WTC11 (cell line): ENCODE data around the gene PRIM2. TPM values are rescaled to one million over a fixed set of nuclear protein-coding genes. Genes with fewer than 3 reads are reported as not detected.
"Not testable (repeated sequence)": the region's sequence is repeated elsewhere in the genome, so short reads cannot be mapped to it uniquely, and the experiment has no call there.

ENCODE experiments used
- ATAC-seq: fragments of 200-7000 bp; cut with Tn5 transposase; 2 replicates; pipeline ENCODE4 v1.10.0; 2021; ENCODE audit warnings: mild to moderate bottlenecking, moderate library complexity
- CTCF ChIA-PET: fragments of 300-600 bp; sonication (Branson Sonifier 250); formaldehyde crosslinking; loops from one replicate; lab custom pipeline; 2021; ENCODE audit warnings: antibody characterized with exemption; lab: Charles Lee
- POLR2A ChIA-PET: fragments of 350-600 bp; sonication (Branson Sonifier 250); formaldehyde crosslinking; loops from one replicate; lab custom pipeline; 2021; ENCODE audit warnings: antibody characterized with exemption; lab: Charles Lee
- DNase-seq: peaks from one replicate; pipeline ENCODE4 v3.0.0; 2021; ENCODE audit warnings: low spot score
- H3K27ac Mint-ChIP-seq: 2 replicates; pipeline ENCODE4 v1.8.0; 2021; ENCODE audit warnings: mixed read lengths
- H3K27me3 Mint-ChIP-seq: 2 replicates; pipeline ENCODE4 v1.8.0; 2021; ENCODE audit warnings: low read depth, mild to moderate bottlenecking, moderate library complexity, mixed read lengths
- H3K36me3 Mint-ChIP-seq: 2 replicates; pipeline ENCODE4 v1.8.0; 2021; ENCODE audit warnings: mixed read lengths
- H3K4me1 Mint-ChIP-seq: 2 replicates; pipeline ENCODE4 v1.8.0; 2022; ENCODE audit warnings: mixed read lengths
- H3K4me3 Mint-ChIP-seq: 2 replicates; pipeline ENCODE4 v1.8.0; 2021; ENCODE audit warnings: mild to moderate bottlenecking, moderate library complexity, mixed read lengths
- H3K9me3 Mint-ChIP-seq: 2 replicates; pipeline ENCODE4 v1.8.0; 2021; ENCODE audit warnings: mixed read lengths
- ELF4 ChIP-seq: sonication (generic); formaldehyde crosslinking; IDR thresholded peaks from 2 replicates; pipeline ENCODE4 v1.8.1; 2022; ENCODE audit warnings: low read depth, mild to moderate bottlenecking, moderate library complexity, missing genetic modification reagents
- ETV6 ChIP-seq: sonication (generic); formaldehyde crosslinking; IDR thresholded peaks from 2 replicates; pipeline ENCODE4 v1.8.1; 2022; ENCODE audit warnings: mild to moderate bottlenecking, missing genetic modification reagents
- IRF2 ChIP-seq: sonication (generic); formaldehyde crosslinking; IDR thresholded peaks from 2 replicates; pipeline ENCODE4 v1.8.0; 2022; ENCODE audit warnings: low read depth, missing genetic modification reagents, borderline replicate concordance
- KAT7 ChIP-seq: sonication (generic); formaldehyde crosslinking; IDR thresholded peaks from 2 replicates; pipeline ENCODE4 v1.8.1; 2023; ENCODE audit warnings: missing genetic modification reagents, mild to moderate bottlenecking, borderline replicate concordance
- NFYB ChIP-seq: sonication (generic); formaldehyde crosslinking; conservative IDR thresholded peaks from 2 replicates; pipeline ENCODE4 v1.8.0; 2022; ENCODE audit warnings: low read depth, missing genetic modification reagents
- TCF7 ChIP-seq: sonication (generic); formaldehyde crosslinking; IDR thresholded peaks from 2 replicates; pipeline ENCODE4 v1.8.0; 2022; ENCODE audit warnings: mild to moderate bottlenecking, low read depth, missing genetic modification reagents, moderate library complexity
- TEAD1 ChIP-seq: sonication (generic); formaldehyde crosslinking; IDR thresholded peaks from 2 replicates; pipeline ENCODE4 v1.8.0; 2022; ENCODE audit warnings: mild to moderate bottlenecking, missing genetic modification reagents
- TP53 ChIP-seq: sonication (generic); formaldehyde crosslinking; IDR thresholded peaks from 2 replicates; pipeline ENCODE4 v1.8.1; 2023; ENCODE audit warnings: mild to moderate bottlenecking, missing genetic modification reagents
- ZBTB21 ChIP-seq: sonication (generic); formaldehyde crosslinking; IDR thresholded peaks from 2 replicates; pipeline ENCODE4 v1.8.1; 2023; ENCODE audit warnings: mild to moderate bottlenecking, missing genetic modification reagents, borderline replicate concordance
- ZBTB43 ChIP-seq: sonication (generic); formaldehyde crosslinking; IDR thresholded peaks from 2 replicates; pipeline ENCODE4 v1.8.1; 2023; ENCODE audit warnings: mild to moderate bottlenecking, missing genetic modification reagents
- ZNF232 ChIP-seq: sonication (generic); formaldehyde crosslinking; IDR thresholded peaks from 2 replicates; pipeline ENCODE4 v1.8.0; 2022; ENCODE audit warnings: mild to moderate bottlenecking, missing genetic modification reagents
- ZNF317 ChIP-seq: sonication (generic); formaldehyde crosslinking; IDR thresholded peaks from 2 replicates; pipeline ENCODE4 v1.8.1; 2023; ENCODE audit warnings: low read depth, mild to moderate bottlenecking, moderate library complexity, missing genetic modification reagents, borderline replicate concordance
- total RNA-seq: library from RNA; stranded (reverse); gene quantifications from 3 replicates; pipeline ENCODE4 v1.2.3, GENCODE V29; 2021
- TF ChIP-seq, protein P1 (sequence below): fragments of 250-450 bp; sonication (Bioruptor Pico); IDR thresholded peaks from 2 replicates; pipeline ENCODE4 v1.9.0; 2021; ENCODE audit warnings: mild to moderate bottlenecking
- TF ChIP-seq, protein P2 (sequence below): sonication (generic); formaldehyde crosslinking; IDR thresholded peaks from 2 replicates; pipeline ENCODE4 v1.8.1; 2023; ENCODE audit warnings: mild to moderate bottlenecking, missing genetic modification reagents
- TF ChIP-seq, protein P3 (sequence below): sonication (generic); formaldehyde crosslinking; IDR thresholded peaks from 2 replicates; pipeline ENCODE4 v1.8.0; 2023; ENCODE audit warnings: missing genetic modification reagents
- TF ChIP-seq, protein P4 (sequence below): fragments of 250-450 bp; sonication (Bioruptor Pico); IDR thresholded peaks from 2 replicates; pipeline ENCODE4 v1.8.0; 2021; ENCODE audit warnings: mild to moderate bottlenecking

Gene PRIM2
- total RNA-seq, 1 experiment from 2014 or later, result 42.2 TPM

DNA sequence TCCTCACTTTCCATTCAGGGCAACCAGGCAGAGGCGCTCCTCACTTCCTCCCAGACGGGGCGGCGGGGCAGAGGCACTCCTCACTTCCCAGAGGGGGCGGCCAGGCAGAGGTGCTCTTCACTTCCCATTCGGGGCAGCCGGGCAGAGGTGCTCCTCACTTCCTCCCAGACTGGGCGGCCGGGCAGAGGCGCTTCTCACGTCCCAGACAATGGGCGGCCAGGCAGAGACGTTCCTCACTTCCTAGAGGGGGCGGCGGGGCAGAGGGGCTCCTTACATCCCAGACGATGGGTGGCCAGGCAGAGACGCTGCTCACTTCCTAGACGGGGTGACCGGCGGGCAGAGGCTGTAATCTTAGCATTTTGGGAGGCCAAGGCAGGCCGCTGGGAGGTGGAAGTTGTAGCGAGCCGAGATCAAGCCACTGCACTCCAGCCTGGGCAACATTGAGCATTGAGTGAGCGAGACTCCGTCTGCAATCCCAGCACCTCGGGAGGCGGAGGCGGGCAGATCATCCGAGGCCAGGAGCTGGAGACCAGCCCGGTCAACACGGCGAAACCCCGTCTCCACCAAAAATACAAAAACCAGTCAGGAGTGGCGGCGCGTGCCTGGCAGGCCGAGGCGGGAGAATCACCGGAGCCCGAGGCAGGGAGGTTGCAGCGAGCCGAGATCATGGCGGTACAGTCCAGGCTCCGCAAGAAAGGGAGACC, 6.0 kb upstream of the PRIM2 start:
- H3K9me3 Mint-ChIP-seq, H3K4me1 Mint-ChIP-seq, H3K27ac Mint-ChIP-seq, ATAC-seq, DNase-seq, H3K4me3 Mint-ChIP-seq, CTCF ChIA-PET, POLR2A ChIA-PET, H3K27me3 Mint-ChIP-seq: not testable (repeated sequence)
- peaks cover 14% of the 10 kb centered on the region for H3K36me3 Mint-ChIP-seq

DNA sequence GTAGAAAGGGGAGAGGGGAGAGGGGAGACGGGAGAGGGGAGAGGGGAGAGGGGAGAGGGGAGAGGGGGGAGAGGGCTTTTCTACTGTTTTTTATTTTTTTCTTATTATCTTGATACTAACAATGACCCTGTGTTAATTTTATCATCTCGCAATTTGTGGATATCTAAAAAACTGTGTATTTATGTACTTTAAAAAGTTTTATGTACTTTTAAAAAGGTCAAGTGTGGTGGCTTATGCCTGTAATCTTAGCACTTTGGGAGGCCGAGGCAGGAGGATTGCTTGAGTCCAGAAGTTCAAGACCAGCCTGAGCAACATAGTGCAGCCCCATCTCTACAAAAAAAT, 5.5 kb upstream of the PRIM2 start:
- Mint-ChIP-seq H3K9me3 (peaks cover 9% of the 10 kb centered on the region; the same call in 1 of the 2 replicates), H3K4me1 (no peaks in the 10 kb centered on the region), H3K36me3 (peaks cover 14% of the 10 kb centered on the region), H3K27me3 (no peaks in the 10 kb centered on the region), H3K4me3 (no peak overlapping the region), H3K27ac (no peak overlapping the region)
- ChIA-PET POLR2A (no interaction called here), CTCF (no interaction called here)
- TF ChIP-seq ZNF232 (CRISPR knock-in tag), result no peak
- DNase-seq, result no peak
- ATAC-seq, result no peak

- Mint-ChIP-seq H3K9me3 (peaks cover 9% of the 10 kb centered on the region; the same call in 1 of the 2 replicates), H3K27me3 (no peaks in the 10 kb centered on the region), H3K27ac (no peak overlapping the region), H3K36me3 (peaks cover 16% of the 10 kb centered on the region), H3K4me3 (no peak overlapping the region), H3K4me1 (peaks cover 2% of the 10 kb centered on the region)
- no peak for TF ChIP-seq TP53 (CRISPR knock-in tag)
- TF ChIP-seq, protein P1, sequence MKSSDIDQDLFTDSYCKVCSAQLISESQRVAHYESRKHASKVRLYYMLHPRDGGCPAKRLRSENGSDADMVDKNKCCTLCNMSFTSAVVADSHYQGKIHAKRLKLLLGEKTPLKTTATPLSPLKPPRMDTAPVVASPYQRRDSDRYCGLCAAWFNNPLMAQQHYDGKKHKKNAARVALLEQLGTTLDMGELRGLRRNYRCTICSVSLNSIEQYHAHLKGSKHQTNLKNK (CRISPR knock-in tag), result no peak
- TF ChIP-seq, protein P2, sequence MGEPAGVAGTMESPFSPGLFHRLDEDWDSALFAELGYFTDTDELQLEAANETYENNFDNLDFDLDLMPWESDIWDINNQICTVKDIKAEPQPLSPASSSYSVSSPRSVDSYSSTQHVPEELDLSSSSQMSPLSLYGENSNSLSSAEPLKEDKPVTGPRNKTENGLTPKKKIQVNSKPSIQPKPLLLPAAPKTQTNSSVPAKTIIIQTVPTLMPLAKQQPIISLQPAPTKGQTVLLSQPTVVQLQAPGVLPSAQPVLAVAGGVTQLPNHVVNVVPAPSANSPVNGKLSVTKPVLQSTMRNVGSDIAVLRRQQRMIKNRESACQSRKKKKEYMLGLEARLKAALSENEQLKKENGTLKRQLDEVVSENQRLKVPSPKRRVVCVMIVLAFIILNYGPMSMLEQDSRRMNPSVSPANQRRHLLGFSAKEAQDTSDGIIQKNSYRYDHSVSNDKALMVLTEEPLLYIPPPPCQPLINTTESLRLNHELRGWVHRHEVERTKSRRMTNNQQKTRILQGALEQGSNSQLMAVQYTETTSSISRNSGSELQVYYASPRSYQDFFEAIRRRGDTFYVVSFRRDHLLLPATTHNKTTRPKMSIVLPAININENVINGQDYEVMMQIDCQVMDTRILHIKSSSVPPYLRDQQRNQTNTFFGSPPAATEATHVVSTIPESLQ (CRISPR knock-in tag), result no peak
- no peak for TF ChIP-seq ZBTB43 (CRISPR knock-in tag)
- TF ChIP-seq, protein P3, sequence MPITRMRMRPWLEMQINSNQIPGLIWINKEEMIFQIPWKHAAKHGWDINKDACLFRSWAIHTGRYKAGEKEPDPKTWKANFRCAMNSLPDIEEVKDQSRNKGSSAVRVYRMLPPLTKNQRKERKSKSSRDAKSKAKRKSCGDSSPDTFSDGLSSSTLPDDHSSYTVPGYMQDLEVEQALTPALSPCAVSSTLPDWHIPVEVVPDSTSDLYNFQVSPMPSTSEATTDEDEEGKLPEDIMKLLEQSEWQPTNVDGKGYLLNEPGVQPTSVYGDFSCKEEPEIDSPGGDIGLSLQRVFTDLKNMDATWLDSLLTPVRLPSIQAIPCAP (CRISPR knock-in tag), result no peak
- no peak for TF ChIP-seq ETV6 (CRISPR knock-in tag)
- no peak for TF ChIP-seq NFYB (CRISPR knock-in tag)
- no peak for TF ChIP-seq ELF4
- TF ChIP-seq TCF7 (CRISPR knock-in tag), result no peak
- no peak for TF ChIP-seq ZNF232 (CRISPR knock-in tag)
- TF ChIP-seq IRF2, result no peak
- no peak for TF ChIP-seq TEAD1 (CRISPR knock-in tag)
- TF ChIP-seq ZNF317, result no peak
- no peak for TF ChIP-seq ZBTB21 (CRISPR knock-in tag)
- no peak for TF ChIP-seq KAT7 (CRISPR knock-in tag)
- TF ChIP-seq, protein P4, sequence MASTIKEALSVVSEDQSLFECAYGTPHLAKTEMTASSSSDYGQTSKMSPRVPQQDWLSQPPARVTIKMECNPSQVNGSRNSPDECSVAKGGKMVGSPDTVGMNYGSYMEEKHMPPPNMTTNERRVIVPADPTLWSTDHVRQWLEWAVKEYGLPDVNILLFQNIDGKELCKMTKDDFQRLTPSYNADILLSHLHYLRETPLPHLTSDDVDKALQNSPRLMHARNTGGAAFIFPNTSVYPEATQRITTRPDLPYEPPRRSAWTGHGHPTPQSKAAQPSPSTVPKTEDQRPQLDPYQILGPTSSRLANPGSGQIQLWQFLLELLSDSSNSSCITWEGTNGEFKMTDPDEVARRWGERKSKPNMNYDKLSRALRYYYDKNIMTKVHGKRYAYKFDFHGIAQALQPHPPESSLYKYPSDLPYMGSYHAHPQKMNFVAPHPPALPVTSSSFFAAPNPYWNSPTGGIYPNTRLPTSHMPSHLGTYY (CRISPR knock-in tag), result no peak
- no peak for ATAC-seq
- ChIA-PET POLR2A (no interaction called here), CTCF (interaction anchor here (1.2 to 1.5 kb wide), 3 partner anchors 25 to 410 kb away, joined by 3 read pairs; no protein-coding TSS in a partner anchor)
- DNase-seq, result no peak
These were observed 4.4 kb upstream of the PRIM2 start for GRCh38 chr6:57313009-57313408.
